SK-N-SH (cell line): Measurements from ENCODE around the gene TSHZ2. TPM values are rescaled to one million over a fixed set of nuclear protein-coding genes. Genes with fewer than 3 reads are reported as not detected.

Source experiments
- CTCF ChIA-PET: fragments of 300-600, 350-600 bp; formaldehyde crosslinking; extraction: SDS; loops from one replicate; lab custom pipeline; 2021; lab: Yijun Ruan, JAX
- POLR2A ChIA-PET: fragments of 350-600 bp; sonication (Branson Sonifier 250); formaldehyde crosslinking; extraction: SDS; loops from one replicate; lab custom pipeline; 2020; ENCODE audit warnings: antibody characterized with exemption, inconsistent platforms; lab: Yijun Ruan, JAX
- DNase-seq: peaks from one replicate; pipeline ENCODE4 v3.0.0; 2012
- H2AFZ ChIP-seq: fragments of 200-600 bp; sonication (generic); 2 replicates; pipeline ENCODE4 v1.8.1; 2016; ENCODE audit warnings: antibody characterized with exemption, mild to moderate bottlenecking, low read depth
- H3F3A ChIP-seq: fragments of 200-600 bp; sonication (generic); replicated peaks from 2 replicates; pipeline ENCODE3; 2016; ENCODE audit warnings: antibody characterized with exemption, mild to moderate bottlenecking; ENCODE audit not compliant: insufficient read depth
- H3K27ac ChIP-seq, 2 experiments: fragments of 200-500 bp in 1 of 2; fragments of 200-600 bp in 1 of 2; sonication (Bioruptor generic) in 1 of 2; sonication (generic), shearing (Covaris generic) in 1 of 2; 2 replicates each; pipeline versions ENCODE4 v1.5.1 to v1.6.1; 2014 to 2016; ENCODE audit warnings: low read depth in 2 of 2, inconsistent platforms in 1 of 2, low read length in 1 of 2, mild to moderate bottlenecking in 1 of 2, mixed read lengths in 1 of 2
- H3K27me3 ChIP-seq: fragments of 200-600 bp; sonication (generic), shearing (Covaris generic); 2 replicates; pipeline ENCODE4 v1.6.1; 2016; ENCODE audit warnings: mixed run types; ENCODE audit not compliant: insufficient read depth
- H3K36me3 ChIP-seq, 2 experiments: fragments of 200-500 bp in 1 of 2; fragments of 200-600 bp in 1 of 2; sonication (Bioruptor generic) in 1 of 2; sonication (generic) in 1 of 2; replicated peaks in 1 of 2; 2 replicates each; pipeline versions ENCODE3 to v1.5.1; 2014 to 2016; ENCODE audit warnings: low read length in 1 of 2, mild to moderate bottlenecking in 1 of 2; ENCODE audit not compliant: insufficient read depth in 2 of 2, control insufficient read depth in 1 of 2
- H3K4me1 ChIP-seq, 2 experiments: fragments of 200-500 bp in 1 of 2; fragments of 200-600 bp in 1 of 2; sonication (Bioruptor generic) in 1 of 2; sonication (generic), shearing (Covaris generic) in 1 of 2; 2 replicates each; pipeline versions ENCODE4 v1.5.1 to v1.6.1; 2014 to 2016; ENCODE audit warnings: low read depth in 1 of 2, low read length in 1 of 2, mixed run types in 1 of 2; ENCODE audit not compliant: insufficient read depth in 2 of 2, control insufficient read depth in 1 of 2
- H3K4me2 ChIP-seq: fragments of 200-600 bp; sonication (generic), shearing (Covaris generic); 2 replicates; pipeline ENCODE4 v1.6.1; 2017; ENCODE audit warnings: mixed run types
- H3K4me3 ChIP-seq, 2 experiments: fragments of 200-500 bp in 1 of 2; fragments of 200-600 bp in 1 of 2; sonication (Bioruptor generic) in 1 of 2; sonication (generic), shearing (Covaris generic) in 1 of 2; 2 replicates each; pipeline versions ENCODE4 v1.5.1 to v1.8.1; 2014 to 2016; ENCODE audit warnings: low read depth in 2 of 2, inconsistent platforms in 1 of 2, low read length in 1 of 2, mild to moderate bottlenecking in 1 of 2, mixed read lengths in 1 of 2, moderate library complexity in 1 of 2
- H3K79me2 ChIP-seq: fragments of 200-600 bp; sonication (generic); 2 replicates; pipeline ENCODE4 v1.8.1; 2017; ENCODE audit warnings: mild to moderate bottlenecking; ENCODE audit not compliant: insufficient read depth
- H3K9ac ChIP-seq: fragments of 200-600 bp; sonication (generic); 2 replicates; pipeline ENCODE4 v1.6.1; 2017; ENCODE audit warnings: mixed run types
- H3K9me2 ChIP-seq: fragments of 200-600 bp; sonication (generic); 2 replicates; pipeline ENCODE4 v1.6.1; 2017; ENCODE audit warnings: mixed run types
- H3K9me3 ChIP-seq: fragments of 200-600 bp; sonication (generic); 2 replicates; pipeline ENCODE4 v1.6.1; 2017; ENCODE audit warnings: mixed run types, mild to moderate bottlenecking, moderate library complexity
- H4K20me1 ChIP-seq: fragments of 200-600 bp; sonication (generic); 2 replicates; pipeline ENCODE4 v1.6.1; 2017; ENCODE audit warnings: mild to moderate bottlenecking, mixed run types; ENCODE audit not compliant: insufficient read depth
- CHD2 ChIP-seq: fragments of 150-350 bp; IDR thresholded peaks from 2 replicates; pipeline ENCODE4 v1.6.1; 2018; ENCODE audit warnings: low read length; ENCODE audit not compliant: partially characterized antibody
- EP300 ChIP-seq, 2 experiments: IDR thresholded peaks; 2 replicates each; pipeline versions ENCODE4 v1.4.0 to v1.6.1; 2012; ENCODE audit warnings: borderline replicate concordance in 1 of 2, low read depth in 1 of 2, low read length in 1 of 2
- EZH2phosphoT487 ChIP-seq: fragments of 200-600 bp; sonication (generic); IDR thresholded peaks from 2 replicates; pipeline ENCODE4 v1.6.1; 2017; ENCODE audit warnings: low read depth, mixed run types, mild to moderate bottlenecking, antibody characterized with exemption, moderate library complexity, borderline replicate concordance
- FOSL2 ChIP-seq: IDR thresholded peaks from 2 replicates; pipeline ENCODE4 v1.4.0; 2012; ENCODE audit warnings: low read depth, mild to moderate bottlenecking, moderate library complexity, borderline replicate concordance
- FOXJ3 ChIP-seq: sonication (generic); formaldehyde crosslinking; IDR thresholded peaks from 2 replicates; pipeline ENCODE4 v1.5.1; 2020; ENCODE audit warnings: mild to moderate bottlenecking, missing genetic modification reagents
- FOXM1 ChIP-seq: IDR thresholded peaks from 2 replicates; pipeline ENCODE4 v1.4.0; 2012; ENCODE audit warnings: low read depth, mild to moderate bottlenecking
- GABPA ChIP-seq: IDR thresholded peaks from 2 replicates; pipeline ENCODE4 v1.4.0; 2012; ENCODE audit warnings: low read depth, mild to moderate bottlenecking
- GATA2 ChIP-seq: sonication (generic); formaldehyde crosslinking; IDR thresholded peaks from 2 replicates; pipeline ENCODE4 v1.5.0; 2020; ENCODE audit warnings: mild to moderate bottlenecking, missing genetic modification reagents
- MAX ChIP-seq: IDR thresholded peaks from 2 replicates; pipeline ENCODE4 v1.4.0; 2012; ENCODE audit warnings: low read depth
- MXI1 ChIP-seq: IDR thresholded peaks from 2 replicates; pipeline ENCODE4 v1.6.1; 2012; ENCODE audit warnings: mild to moderate bottlenecking, low read depth, low read length, improper control_type of control experiment
- NRF1 ChIP-seq: IDR thresholded peaks from 2 replicates; pipeline ENCODE4 v1.6.1; 2012; ENCODE audit warnings: low read depth, mild to moderate bottlenecking, low read length
- RCOR1 ChIP-seq: fragments of 150-350 bp; IDR thresholded peaks from 2 replicates; pipeline ENCODE4 v1.6.1; 2017; ENCODE audit warnings: antibody characterized with exemption, low read length
- RFX5 ChIP-seq: IDR thresholded peaks from 2 replicates; pipeline ENCODE4 v1.6.1; 2012; ENCODE audit warnings: mild to moderate bottlenecking, improper control_type of control experiment, low read length
- RXRA ChIP-seq: IDR thresholded peaks from 2 replicates; pipeline ENCODE4 v1.4.0; 2012; ENCODE audit warnings: low read depth, mild to moderate bottlenecking, borderline replicate concordance
- SIN3A ChIP-seq: IDR thresholded peaks from 2 replicates; pipeline ENCODE4 v1.6.1; 2012; ENCODE audit warnings: low read depth, mild to moderate bottlenecking, low read length, moderate library complexity, borderline replicate concordance
- TAF1 ChIP-seq: IDR thresholded peaks from 2 replicates; pipeline ENCODE4 v1.6.1; 2012; ENCODE audit warnings: low read depth, mild to moderate bottlenecking, low read length, moderate library complexity, borderline replicate concordance
- TCF12 ChIP-seq: IDR thresholded peaks from 2 replicates; pipeline ENCODE4 v1.4.0; 2012
- TEAD4 ChIP-seq: IDR thresholded peaks from 2 replicates; pipeline ENCODE4 v1.4.0; 2012; ENCODE audit warnings: mild to moderate bottlenecking, borderline replicate concordance; ENCODE audit not compliant: insufficient read depth
- YY1 ChIP-seq: IDR thresholded peaks from 2 replicates; pipeline ENCODE4 v1.4.0; 2012; ENCODE audit warnings: low read depth, mild to moderate bottlenecking
- ZBTB33 ChIP-seq: IDR thresholded peaks from 2 replicates; pipeline ENCODE4 v1.4.0; 2012; ENCODE audit warnings: low read depth, borderline replicate concordance
- WGBS: methylation state at CpG from one replicate; pipeline ENCODE4 v1.1.6; 2017; ENCODE audit warnings: low lambda C conversion rate; 5-methylcytosine and 5-hydroxymethylcytosine counted together
- polyA plus RNA-seq, 3 experiments: library from polyadenylated mRNA; depleted of rRNA; stranded (reverse); fragments of >200 nt; gene quantifications; 2 replicates each; pipeline ENCODE4 v1.2.3, GENCODE V29; 2012

The TSHZ2 gene
- polyA plus RNA-seq, 1 of the 3 experiments (the other 2 are of a cell fraction): 0.13 TPM

- DNase-seq: no peak
- Histone ChIP-seq H2AFZ (no peak overlapping the region), H3K36me3 (no peaks in the 10 kb centered on the region), H3K27ac (no peak overlapping the region), H3K79me2 (no peaks in the 10 kb centered on the region), H3K4me2 (no peak overlapping the region), H3K9me2 (no peaks in the 10 kb centered on the region), H3K27me3 (no peaks in the 10 kb centered on the region), H3K9me3 (no peaks in the 10 kb centered on the region), H4K20me1 (no peaks in the 10 kb centered on the region), H3F3A (no peaks in the 10 kb centered on the region), H3K4me1 (no peaks in the 10 kb centered on the region; a peak in 1 of 4 replicates), H3K4me3 (no peak overlapping the region), H3K9ac (no peak overlapping the region)
- ChIA-PET POLR2A (no interaction called here), CTCF (interaction anchor here (0.6 to 1.5 kb wide), 2 partner anchors 166 to 846 kb away, joined by 3 to 4 read pairs; no protein-coding TSS in a partner anchor)
- TF ChIP-seq SIN3A: no peak
- TF ChIP-seq TEAD4: no peak
- TF ChIP-seq TCF12: no peak
- TF ChIP-seq YY1: no peak
- no peak for TF ChIP-seq MXI1
- TF ChIP-seq RFX5: no peak
- TF ChIP-seq EP300 (IDR thresholded peaks at IDR 0.05; ENCODE audit: borderline replicate concordance in 1 of 2, low read depth in 1 of 2, low read length in 1 of 2): no peak
- no peak for TF ChIP-seq GABPA
- TF ChIP-seq FOXJ3 (CRISPR knock-in tag): no peak
- no peak for TF ChIP-seq RXRA
- TF ChIP-seq NRF1: no peak
- TF ChIP-seq CHD2: no peak
- TF ChIP-seq EZH2phosphoT487: no peak
- 68% methylated on average over 1 of the region's 1 CpG for WGBS
Measured at GRCh38 chr20:53159160-53159559, 187.0 kb downstream of the TSHZ2 start.

- Histone ChIP-seq H3K4me3 (no peak overlapping the region), H3K9ac (no peak overlapping the region), H3K36me3 (no peaks in the 10 kb centered on the region), H3K27me3 (no peaks in the 10 kb centered on the region), H3K4me1 (no peaks in the 10 kb centered on the region; a peak in 1 of 4 replicates), H3K27ac (no peak overlapping the region), H3K9me3 (no peaks in the 10 kb centered on the region), H3K4me2 (no peak overlapping the region), H2AFZ (no peak overlapping the region), H3K79me2 (no peaks in the 10 kb centered on the region), H3K9me2 (no peaks in the 10 kb centered on the region), H3F3A (no peaks in the 10 kb centered on the region), H4K20me1 (no peaks in the 10 kb centered on the region)
- WGBS: 49% methylated on average over 3 of the region's 3 CpGs
- POLR2A ChIA-PET: no interaction called here
- TF ChIP-seq MAX (no peak), GATA2 (CRISPR knock-in tag) (no peak), FOXM1 (no peak), TEAD4 (no peak), ZBTB33 (no peak), RCOR1 (no peak), YY1 (no peak), TCF12 (no peak), FOSL2 (no peak), TAF1 (no peak)
- CTCF ChIA-PET: no interaction called here
- no peak for DNase-seq
Measured at GRCh38 chr20:53161073-53161472, 188.9 kb downstream of the TSHZ2 start.
